ENCODE results near the gene KIAA1549.
"Not testable (repeated sequence)": the region's sequence is repeated elsewhere in the genome, so short reads cannot be mapped to it uniquely, and the experiment has no call there.

The KIAA1549 gene

DNA sequence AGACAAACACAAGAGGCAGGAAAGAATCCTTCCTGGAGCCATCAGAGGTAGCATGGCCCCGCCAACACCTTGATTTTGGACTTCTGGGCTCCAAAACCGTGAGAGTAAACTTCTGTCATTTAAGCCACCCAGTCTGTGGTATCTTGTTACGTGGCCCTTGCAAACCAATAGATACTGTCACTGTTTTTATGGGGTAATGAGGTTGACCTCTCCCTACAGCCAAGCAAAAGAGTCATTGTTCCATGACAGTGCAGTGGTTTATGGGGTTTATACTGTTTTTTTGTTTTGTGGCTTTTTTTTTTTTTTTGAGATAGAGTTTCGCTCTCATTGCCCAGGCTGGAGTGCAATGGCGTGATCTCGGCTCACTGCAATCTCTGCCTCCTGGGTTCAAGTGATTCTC is 32.8 kb downstream of the KIAA1549 start:
- Histone ChIP-seq H3K27ac (ENCODE audit: low read depth, low read length) (no peak overlapping the region), H3K4me1 (ENCODE audit: control insufficient read depth in 5 of 5, insufficient read depth in 5 of 5, low read length in 5 of 5) (no peaks in the 10 kb centered on the region), H3K36me3 (ENCODE audit: control insufficient read depth in 5 of 5, insufficient read depth in 5 of 5, low read length in 5 of 5) (no peaks in the 10 kb centered on the region), H3K9ac (ENCODE audit: low read length in 5 of 5) (no peak overlapping the region), H3K4me3 (ENCODE audit: low read depth in 1 of 5, low read length in 5 of 5) (no peak overlapping the region), H3K9me3 (ENCODE audit: control insufficient read depth in 5 of 5, low read length in 5 of 5) (no peaks in the 10 kb centered on the region), H3K27me3 (ENCODE audit: control insufficient read depth in 5 of 5, insufficient read depth in 4 of 5, low read length in 5 of 5) (no peaks in the 10 kb centered on the region)

GRCh38 chr7:138945821-138946220 is 35.4 kb downstream of the KIAA1549 start:
- Histone ChIP-seq H3K9ac (ENCODE audit: low read length in 5 of 5) (no peak overlapping the region), H3K4me1 (ENCODE audit: control insufficient read depth in 5 of 5, insufficient read depth in 5 of 5, low read length in 5 of 5) (no peaks in the 10 kb centered on the region), H3K9me3 (ENCODE audit: control insufficient read depth in 5 of 5, low read length in 5 of 5) (no peaks in the 10 kb centered on the region), H3K27ac (ENCODE audit: low read depth, low read length) (no peak overlapping the region), H3K4me3 (ENCODE audit: low read depth in 1 of 5, low read length in 5 of 5) (no peak overlapping the region), H3K27me3 (ENCODE audit: control insufficient read depth in 5 of 5, insufficient read depth in 4 of 5, low read length in 5 of 5) (no peaks in the 10 kb centered on the region), H3K36me3 (ENCODE audit: control insufficient read depth in 5 of 5, insufficient read depth in 5 of 5, low read length in 5 of 5) (no peaks in the 10 kb centered on the region)

- H3K36me3 ChIP-seq (ENCODE audit: control insufficient read depth in 5 of 5, insufficient read depth in 5 of 5, low read length in 5 of 5) = no peaks in the 10 kb centered on the region
- no peaks in the 10 kb centered on the region for H3K4me1 ChIP-seq (ENCODE audit: control insufficient read depth in 5 of 5, insufficient read depth in 5 of 5, low read length in 5 of 5)
- no peak overlapping the region for H3K9ac ChIP-seq (ENCODE audit: low read length in 5 of 5)
- no peaks in the 10 kb centered on the region for H3K9me3 ChIP-seq (ENCODE audit: control insufficient read depth in 5 of 5, low read length in 5 of 5)
- H3K4me3 ChIP-seq (ENCODE audit: low read depth in 1 of 5, low read length in 5 of 5) = no peak overlapping the region
- no peak overlapping the region for H3K27ac ChIP-seq (ENCODE audit: low read depth, low read length)
- no peaks in the 10 kb centered on the region for H3K27me3 ChIP-seq (ENCODE audit: control insufficient read depth in 5 of 5, insufficient read depth in 4 of 5, low read length in 5 of 5)
Measured at GRCh38 chr7:138945154-138945553, 36.0 kb downstream of the KIAA1549 start.

DNA sequence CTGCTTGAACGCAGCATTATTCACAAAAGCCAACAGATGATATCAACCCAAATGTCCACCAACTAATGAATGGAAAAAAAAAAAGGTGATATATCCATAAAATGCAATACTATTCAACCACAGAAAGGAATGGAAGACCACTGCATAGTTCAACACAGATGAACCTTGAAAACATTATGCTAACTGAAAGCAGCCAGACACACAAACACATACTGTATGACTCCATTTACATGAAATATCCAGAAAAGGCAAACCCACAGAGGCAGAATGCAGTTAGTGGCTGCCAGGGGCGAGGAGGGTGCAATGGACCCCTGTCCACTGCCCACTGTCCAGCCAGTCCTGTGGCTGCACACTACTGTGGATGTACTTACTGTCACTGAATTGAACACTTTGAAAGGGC is 36.6 kb downstream of the KIAA1549 start:
- Histone ChIP-seq H3K4me1 (ENCODE audit: control insufficient read depth in 5 of 5, insufficient read depth in 5 of 5, low read length in 5 of 5) (no peaks in the 10 kb centered on the region), H3K27me3 (ENCODE audit: control insufficient read depth in 5 of 5, insufficient read depth in 4 of 5, low read length in 5 of 5) (no peaks in the 10 kb centered on the region), H3K9ac (ENCODE audit: low read length in 5 of 5) (no peak overlapping the region), H3K36me3 (ENCODE audit: control insufficient read depth in 5 of 5, insufficient read depth in 5 of 5, low read length in 5 of 5) (no peaks in the 10 kb centered on the region), H3K9me3 (ENCODE audit: control insufficient read depth in 5 of 5, low read length in 5 of 5) (no peaks in the 10 kb centered on the region), H3K27ac (ENCODE audit: low read depth, low read length) (no peak overlapping the region), H3K4me3 (ENCODE audit: low read depth in 1 of 5, low read length in 5 of 5) (no peak overlapping the region)

GRCh38 chr7:138943061-138943460 is 38.1 kb downstream of the KIAA1549 start:
- Histone ChIP-seq H3K9ac (ENCODE audit: low read length in 5 of 5) (no peak overlapping the region), H3K4me3 (ENCODE audit: low read depth in 1 of 5, low read length in 5 of 5) (no peak overlapping the region), H3K27ac (ENCODE audit: low read depth, low read length) (no peak overlapping the region), H3K4me1 (ENCODE audit: control insufficient read depth in 5 of 5, insufficient read depth in 5 of 5, low read length in 5 of 5) (no peaks in the 10 kb centered on the region), H3K36me3 (ENCODE audit: control insufficient read depth in 5 of 5, insufficient read depth in 5 of 5, low read length in 5 of 5) (no peaks in the 10 kb centered on the region), H3K27me3 (ENCODE audit: control insufficient read depth in 5 of 5, insufficient read depth in 4 of 5, low read length in 5 of 5) (no peaks in the 10 kb centered on the region), H3K9me3 (ENCODE audit: control insufficient read depth in 5 of 5, low read length in 5 of 5) (no peaks in the 10 kb centered on the region)

DNA sequence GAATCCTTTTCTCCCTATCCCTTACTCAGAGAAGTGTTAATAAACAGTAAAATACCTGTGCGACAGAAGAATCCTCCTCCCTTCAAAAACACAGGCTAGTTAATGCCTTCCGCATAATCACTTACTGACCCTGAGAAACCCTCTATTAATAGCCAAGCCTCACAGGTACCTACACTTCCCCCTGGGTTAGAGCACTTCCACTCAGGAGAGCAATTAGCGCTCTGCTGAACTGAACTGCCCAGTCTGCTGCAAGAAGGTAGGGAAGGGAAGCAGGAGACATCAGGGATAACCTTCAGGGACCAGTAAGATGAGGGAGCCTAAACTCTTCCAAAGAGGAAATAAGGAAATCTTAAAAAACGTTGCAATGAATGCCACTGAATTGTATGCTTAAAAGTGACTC is 39.6 kb downstream of the KIAA1549 start:
- no peaks in the 10 kb centered on the region for H3K27me3 ChIP-seq (ENCODE audit: control insufficient read depth in 5 of 5, insufficient read depth in 4 of 5, low read length in 5 of 5)
- no peak overlapping the region for H3K9ac ChIP-seq (ENCODE audit: low read length in 5 of 5)
- no peaks in the 10 kb centered on the region for H3K9me3 ChIP-seq (ENCODE audit: control insufficient read depth in 5 of 5, low read length in 5 of 5)
- H3K36me3 ChIP-seq (ENCODE audit: control insufficient read depth in 5 of 5, insufficient read depth in 5 of 5, low read length in 5 of 5) = no peaks in the 10 kb centered on the region
- no peak overlapping the region for H3K4me3 ChIP-seq (ENCODE audit: low read depth in 1 of 5, low read length in 5 of 5)
- no peak overlapping the region for H3K27ac ChIP-seq (ENCODE audit: low read depth, low read length)
- H3K4me1 ChIP-seq (ENCODE audit: control insufficient read depth in 5 of 5, insufficient read depth in 5 of 5, low read length in 5 of 5) = no peaks in the 10 kb centered on the region

GRCh38 chr7:138940602-138941001 is 40.6 kb downstream of the KIAA1549 start:
- H3K4me3 ChIP-seq (ENCODE audit: low read depth in 1 of 5, low read length in 5 of 5); H3K9me3 ChIP-seq (ENCODE audit: control insufficient read depth in 5 of 5, low read length in 5 of 5); H3K27me3 ChIP-seq (ENCODE audit: control insufficient read depth in 5 of 5, insufficient read depth in 4 of 5, low read length in 5 of 5); H3K27ac ChIP-seq (ENCODE audit: low read depth, low read length); H3K4me1 ChIP-seq (ENCODE audit: control insufficient read depth in 5 of 5, insufficient read depth in 5 of 5, low read length in 5 of 5); H3K9ac ChIP-seq (ENCODE audit: low read length in 5 of 5); H3K36me3 ChIP-seq (ENCODE audit: control insufficient read depth in 5 of 5, insufficient read depth in 5 of 5, low read length in 5 of 5): not testable (repeated sequence)

- no peaks in the 10 kb centered on the region for H3K27me3 ChIP-seq (ENCODE audit: control insufficient read depth in 5 of 5, insufficient read depth in 4 of 5, low read length in 5 of 5)
- peaks cover 0 to 12% (median 3%) of the 10 kb centered on the region in 5 donors for H3K4me1 ChIP-seq (ENCODE audit: control insufficient read depth in 5 of 5, insufficient read depth in 5 of 5, low read length in 5 of 5)
- no peak overlapping the region for H3K27ac ChIP-seq (ENCODE audit: low read depth, low read length)
- H3K36me3 ChIP-seq (ENCODE audit: control insufficient read depth in 5 of 5, insufficient read depth in 5 of 5, low read length in 5 of 5) = no peaks in the 10 kb centered on the region
- no peaks in the 10 kb centered on the region for H3K9me3 ChIP-seq (ENCODE audit: control insufficient read depth in 5 of 5, low read length in 5 of 5)
- H3K9ac ChIP-seq (ENCODE audit: low read length in 5 of 5) = no peak overlapping the region
- no peak overlapping the region for H3K4me3 ChIP-seq (ENCODE audit: low read depth in 1 of 5, low read length in 5 of 5)
Measured at GRCh38 chr7:138937484-138937883, 43.7 kb downstream of the KIAA1549 start.

GRCh38 chr7:138935465-138936011 is 45.7 kb downstream of the KIAA1549 start:
- Histone ChIP-seq H3K27ac (ENCODE audit: low read depth, low read length) (no peak overlapping the region), H3K27me3 (ENCODE audit: control insufficient read depth in 5 of 5, insufficient read depth in 4 of 5, low read length in 5 of 5) (no peaks in the 10 kb centered on the region), H3K4me3 (ENCODE audit: low read depth in 1 of 5, low read length in 5 of 5) (no peak overlapping the region), H3K36me3 (ENCODE audit: control insufficient read depth in 5 of 5, insufficient read depth in 5 of 5, low read length in 5 of 5) (no peaks in the 10 kb centered on the region), H3K9me3 (ENCODE audit: control insufficient read depth in 5 of 5, low read length in 5 of 5) (no peaks in the 10 kb centered on the region), H3K4me1 (ENCODE audit: control insufficient read depth in 5 of 5, insufficient read depth in 5 of 5, low read length in 5 of 5) (peaks cover 0 to 12% (median 3%) of the 10 kb centered on the region in 5 donors), H3K9ac (ENCODE audit: low read length in 5 of 5) (no peak overlapping the region)

DNA sequence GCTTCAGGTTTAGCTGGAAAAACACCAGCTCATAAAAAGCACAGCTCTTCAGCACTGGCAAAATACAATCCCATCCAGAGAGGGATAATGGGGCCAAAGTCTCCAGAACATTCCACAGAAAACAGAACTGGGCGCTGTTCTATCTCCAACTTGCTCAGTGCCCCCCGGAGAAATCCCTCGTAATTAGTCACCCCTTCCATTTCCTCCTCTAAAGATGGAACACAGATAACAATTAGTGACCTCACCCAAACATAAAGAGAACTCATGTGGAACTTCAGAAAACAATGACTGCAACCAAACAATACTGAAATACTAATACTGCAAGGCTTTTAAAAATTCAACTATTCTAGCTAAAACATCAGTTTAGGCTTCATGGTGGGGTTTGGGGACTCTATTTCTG is 46.3 kb downstream of the KIAA1549 start:
- no peak overlapping the region for H3K9ac ChIP-seq (ENCODE audit: low read length in 5 of 5)
- H3K4me3 ChIP-seq (ENCODE audit: low read depth in 1 of 5, low read length in 5 of 5) = no peak overlapping the region
- no peak overlapping the region for H3K27ac ChIP-seq (ENCODE audit: low read depth, low read length)
- H3K4me1 ChIP-seq (ENCODE audit: control insufficient read depth in 5 of 5, insufficient read depth in 5 of 5, low read length in 5 of 5) = peaks cover 0 to 12% (median 3%) of the 10 kb centered on the region in 5 donors
- H3K9me3 ChIP-seq (ENCODE audit: control insufficient read depth in 5 of 5, low read length in 5 of 5) = no peaks in the 10 kb centered on the region
- H3K27me3 ChIP-seq (ENCODE audit: control insufficient read depth in 5 of 5, insufficient read depth in 4 of 5, low read length in 5 of 5) = no peaks in the 10 kb centered on the region
- no peaks in the 10 kb centered on the region for H3K36me3 ChIP-seq (ENCODE audit: control insufficient read depth in 5 of 5, insufficient read depth in 5 of 5, low read length in 5 of 5)

DNA sequence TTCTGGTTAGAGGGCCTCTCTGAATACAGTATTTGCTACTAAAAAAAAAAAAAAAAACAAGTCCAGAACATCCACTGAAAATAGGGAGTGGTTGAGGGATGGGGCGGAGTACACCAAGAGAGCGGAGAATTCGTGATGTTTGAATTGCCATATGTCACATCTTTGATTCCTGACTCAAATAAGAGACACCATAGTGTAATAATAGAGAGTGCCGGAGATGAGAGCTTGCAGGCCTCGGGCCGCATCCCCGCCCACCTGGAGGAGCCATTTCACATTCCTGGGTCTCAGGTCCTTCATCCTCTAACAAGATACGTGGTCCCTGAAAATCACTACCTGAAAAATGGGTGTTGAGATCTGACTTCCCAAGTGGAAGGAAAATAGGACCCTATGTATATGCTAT is 46.8 kb downstream of the KIAA1549 start:
- peaks cover 0 to 12% (median 3%) of the 10 kb centered on the region in 5 donors for H3K4me1 ChIP-seq (ENCODE audit: control insufficient read depth in 5 of 5, insufficient read depth in 5 of 5, low read length in 5 of 5)
- no peaks in the 10 kb centered on the region for H3K36me3 ChIP-seq (ENCODE audit: control insufficient read depth in 5 of 5, insufficient read depth in 5 of 5, low read length in 5 of 5)
- no peaks in the 10 kb centered on the region for H3K9me3 ChIP-seq (ENCODE audit: control insufficient read depth in 5 of 5, low read length in 5 of 5)
- no peak overlapping the region for H3K27ac ChIP-seq (ENCODE audit: low read depth, low read length)
- no peaks in the 10 kb centered on the region for H3K27me3 ChIP-seq (ENCODE audit: control insufficient read depth in 5 of 5, insufficient read depth in 4 of 5, low read length in 5 of 5)
- no peak overlapping the region for H3K4me3 ChIP-seq (ENCODE audit: low read depth in 1 of 5, low read length in 5 of 5)
- H3K9ac ChIP-seq (ENCODE audit: low read length in 5 of 5) = no peak overlapping the region
